Measurements from ENCODE around the gene SLC26A11.

Gene SLC26A11

DNA sequence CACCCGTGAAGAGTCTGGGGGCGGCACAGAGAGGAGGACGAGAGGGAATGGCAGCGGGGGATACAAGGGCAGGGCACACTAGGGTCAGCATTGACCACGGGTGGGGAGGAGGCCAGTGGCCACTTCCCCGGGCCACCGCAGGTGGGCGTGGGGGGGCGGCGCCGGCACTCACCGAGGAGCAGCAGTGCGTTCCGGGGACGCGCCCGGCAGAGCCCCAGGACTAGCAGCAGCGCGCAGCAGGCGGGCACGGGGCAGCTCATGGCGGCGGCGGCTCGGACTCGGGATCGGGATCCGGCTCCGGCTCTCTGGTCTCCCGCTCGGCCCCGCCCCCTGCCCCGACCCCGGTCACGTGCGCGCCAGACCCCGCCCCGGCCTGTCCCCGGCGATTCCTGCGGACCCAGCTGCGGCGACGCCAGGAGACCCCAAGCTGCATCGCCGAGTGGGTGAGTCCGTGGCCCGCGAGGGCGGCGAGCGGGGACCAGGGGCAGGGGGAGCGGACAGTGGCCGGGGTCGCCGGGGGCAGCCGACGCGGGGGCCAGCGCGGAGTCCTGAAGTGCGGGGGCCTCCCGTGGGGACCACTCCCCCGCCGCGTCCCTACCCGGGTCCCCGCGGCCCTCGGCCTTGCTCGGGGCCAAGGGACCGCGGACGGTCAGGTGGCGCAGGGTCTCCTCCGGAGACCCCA lies at the start of gene SLC26A11, which contains the start of gene SGSH:
TSS of gene SLC26A11 (plus strand) at position 374 of the 682 bp plus-strand sequence. CDS start 1,134 bp downstream, outside the sequence.
TSS of gene SGSH (minus strand) at position 280 of the 682 bp plus-strand sequence. CDS start at position 260, 20 bp downstream.
- TF ChIP-seq POLR2A (IDR thresholded peaks at IDR 0.05; ENCODE audit: low read length) (no peak), GATA1 (IDR thresholded peaks at IDR 0.05; ENCODE audit: low read depth, low read length) (no peak)
- no peak for DNase-seq

DNA sequence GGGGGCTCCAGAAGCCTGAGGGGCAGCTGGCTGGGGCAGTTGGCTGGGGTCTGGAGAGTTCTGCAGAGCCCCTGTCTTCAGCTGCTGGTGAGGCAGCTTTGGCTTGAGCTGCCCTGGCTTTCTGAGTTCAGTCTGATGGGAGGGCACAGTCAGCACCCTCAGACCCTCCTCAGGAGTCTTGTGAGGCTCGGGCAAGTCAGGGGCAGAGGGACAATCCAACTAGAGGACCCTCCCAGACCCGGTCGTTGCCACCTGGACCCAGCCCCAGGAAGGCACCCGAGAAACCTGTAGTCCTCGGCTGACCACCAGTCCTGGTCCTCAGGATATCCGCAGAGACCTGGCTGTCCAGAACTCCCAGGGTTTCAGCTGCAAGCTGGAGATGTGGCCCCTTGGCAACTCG lies 48.5 kb upstream of the SLC26A11 start:
- TF ChIP-seq POLR2A (IDR thresholded peaks at IDR 0.05; ENCODE audit: low read length) (no peak), GATA1 (IDR thresholded peaks at IDR 0.05; ENCODE audit: low read depth, low read length) (no peak)
- no peak for DNase-seq

DNA sequence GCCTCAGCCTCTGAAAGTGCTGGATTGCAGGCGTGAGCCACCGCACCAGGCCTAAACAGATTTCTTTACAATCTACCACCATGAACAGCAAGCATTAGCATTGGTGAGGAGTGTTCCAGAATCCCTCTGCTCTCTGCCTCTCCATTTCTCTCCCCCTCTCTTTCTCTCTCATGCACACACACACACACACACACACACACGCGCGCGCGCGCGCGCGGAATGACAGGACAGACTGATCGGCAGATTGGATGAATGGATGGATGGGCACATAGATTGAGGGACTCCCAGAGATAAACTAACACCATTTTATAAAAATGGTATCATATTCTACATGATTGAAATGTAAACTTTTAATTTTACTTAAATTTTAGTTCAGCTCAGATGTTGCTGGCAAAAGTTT lies 47.1 kb upstream of the SLC26A11 start:
- no peak for TF ChIP-seq POLR2A (IDR thresholded peaks at IDR 0.05; ENCODE audit: low read length)
- TF ChIP-seq GATA1 (IDR thresholded peaks at IDR 0.05; ENCODE audit: low read depth, low read length), result no peak
- DNase-seq, result no peak

DNA sequence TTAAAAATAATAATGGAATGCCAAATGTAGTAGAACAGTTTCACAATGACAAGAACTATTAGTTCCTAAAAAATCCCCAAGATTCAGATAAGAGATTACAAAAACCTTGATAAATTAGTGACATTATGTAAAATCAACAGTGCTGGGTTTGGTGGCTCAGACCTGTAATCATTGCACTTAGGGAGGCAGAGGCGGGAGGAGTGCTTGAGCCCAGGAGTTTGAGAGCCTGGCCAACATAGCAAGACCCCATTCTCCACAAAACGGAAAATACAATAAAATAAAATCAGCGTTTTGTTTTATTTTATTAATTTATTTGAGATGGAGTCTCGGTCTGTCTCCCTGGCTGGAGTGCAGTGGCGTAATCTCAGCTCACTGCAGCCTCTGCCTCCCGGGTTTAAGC lies 46.3 kb upstream of the SLC26A11 start:
- TF ChIP-seq GATA1 (IDR thresholded peaks at IDR 0.05; ENCODE audit: low read depth, low read length), result no peak
- no peak for TF ChIP-seq POLR2A (IDR thresholded peaks at IDR 0.05; ENCODE audit: low read length)
- no peak for DNase-seq

DNA sequence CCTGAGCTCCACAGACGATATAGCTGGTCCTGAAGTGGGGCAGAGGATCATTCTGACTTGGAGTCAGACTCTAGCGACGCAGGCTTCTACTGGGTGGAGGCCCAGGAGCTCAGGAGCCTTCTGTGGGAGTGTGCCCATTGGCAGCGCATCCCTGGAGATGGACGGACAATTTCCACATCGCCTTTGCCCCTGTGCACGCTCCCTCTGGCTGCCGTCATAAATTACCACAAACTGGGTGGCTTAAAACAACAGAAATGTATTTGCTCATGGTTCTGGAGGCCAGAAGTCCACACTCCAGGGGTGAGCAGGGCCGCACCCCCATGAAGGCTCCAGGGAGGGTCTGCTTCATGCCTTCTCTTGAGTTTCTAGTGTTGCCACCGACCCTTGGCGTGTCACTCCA lies 43.5 kb upstream of the SLC26A11 start:
- TF ChIP-seq POLR2A (IDR thresholded peaks at IDR 0.05; ENCODE audit: low read length), result no peak
- no peak for TF ChIP-seq GATA1 (IDR thresholded peaks at IDR 0.05; ENCODE audit: low read depth, low read length)

DNA sequence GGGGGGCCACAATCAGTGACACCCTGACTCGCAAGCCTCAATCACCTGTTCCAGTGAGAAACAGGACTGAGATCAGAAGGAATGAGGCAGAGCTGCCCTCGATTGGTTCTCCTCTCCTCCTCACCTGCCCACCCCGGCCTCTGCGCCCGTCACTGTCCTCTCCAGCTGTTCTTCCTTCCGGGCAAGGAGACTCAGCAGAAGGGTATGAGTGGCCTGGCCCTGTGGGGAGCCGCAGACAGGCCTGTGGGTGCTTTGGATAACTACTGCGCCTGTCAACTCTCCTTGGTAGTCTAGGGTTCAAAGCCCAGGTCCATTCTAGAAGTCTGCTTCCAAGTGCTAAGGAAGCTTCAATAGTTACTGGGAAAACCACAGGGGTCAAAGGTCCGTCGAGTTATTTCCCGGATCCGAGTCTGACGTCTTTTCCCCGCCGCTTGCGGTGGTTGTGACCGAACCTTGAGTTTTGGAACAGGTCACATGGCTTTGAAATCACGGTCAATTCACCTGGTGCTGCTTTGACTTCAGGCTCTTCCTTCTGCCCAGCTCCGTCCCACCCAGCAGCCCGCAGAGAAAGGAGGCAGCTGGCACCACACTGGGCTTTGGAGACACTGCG lies 42.1 kb upstream of the SLC26A11 start:
- TF ChIP-seq POLR2A (IDR thresholded peaks at IDR 0.05; ENCODE audit: low read length), result no peak
- TF ChIP-seq GATA1 (IDR thresholded peaks at IDR 0.05; ENCODE audit: low read depth, low read length), result no peak
- DNase-seq, result no peak

More for the DNA sequence above, 43.5 kb upstream of the SLC26A11 start:
- DNase-seq, result no peak

DNA sequence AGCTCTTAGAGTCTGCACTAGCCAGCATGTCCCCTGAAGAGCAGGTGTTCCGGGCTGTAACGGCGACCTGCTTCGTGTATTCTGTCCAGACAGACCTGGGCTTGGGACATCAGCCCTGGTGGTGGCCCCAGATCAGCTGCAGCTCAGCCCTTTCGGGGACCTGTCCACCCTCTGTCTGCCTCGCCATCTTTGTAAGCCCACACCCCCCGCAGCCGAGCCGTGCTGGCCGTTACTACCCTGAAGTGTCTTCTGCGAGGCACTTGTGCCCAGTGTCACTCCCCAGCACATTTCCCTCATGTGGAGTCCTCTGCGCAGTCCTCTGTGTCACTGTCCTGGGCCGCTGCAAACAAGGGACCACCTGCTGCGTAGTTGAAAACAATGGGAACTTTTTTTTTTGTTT lies 40.0 kb upstream of the SLC26A11 start:
- no peak for DNase-seq
- no peak for TF ChIP-seq POLR2A (IDR thresholded peaks at IDR 0.05; ENCODE audit: low read length)
- no peak for TF ChIP-seq GATA1 (IDR thresholded peaks at IDR 0.05; ENCODE audit: low read depth, low read length)

DNA sequence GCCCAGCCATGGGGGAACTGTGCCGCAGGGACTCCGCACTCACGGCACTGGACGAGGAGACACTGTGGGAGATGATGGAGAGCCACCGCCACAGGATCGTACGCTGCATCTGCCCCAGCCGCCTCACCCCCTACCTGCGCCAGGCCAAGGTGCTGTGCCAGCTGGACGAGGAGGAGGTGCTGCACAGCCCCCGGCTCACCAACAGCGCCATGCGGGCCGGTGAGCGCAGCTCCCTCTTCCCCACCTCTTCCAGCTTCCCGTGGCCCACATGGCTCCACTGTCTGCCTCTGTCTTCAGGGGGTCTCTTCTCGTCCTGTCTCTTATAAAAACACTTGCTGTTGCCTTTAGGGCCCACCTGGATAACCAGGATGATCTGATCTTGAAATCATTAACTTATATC lies 38.8 kb upstream of the SLC26A11 start:
- no peak for TF ChIP-seq GATA1 (IDR thresholded peaks at IDR 0.05; ENCODE audit: low read depth, low read length)
- no peak for TF ChIP-seq POLR2A (IDR thresholded peaks at IDR 0.05; ENCODE audit: low read length)
- no peak for DNase-seq

DNA sequence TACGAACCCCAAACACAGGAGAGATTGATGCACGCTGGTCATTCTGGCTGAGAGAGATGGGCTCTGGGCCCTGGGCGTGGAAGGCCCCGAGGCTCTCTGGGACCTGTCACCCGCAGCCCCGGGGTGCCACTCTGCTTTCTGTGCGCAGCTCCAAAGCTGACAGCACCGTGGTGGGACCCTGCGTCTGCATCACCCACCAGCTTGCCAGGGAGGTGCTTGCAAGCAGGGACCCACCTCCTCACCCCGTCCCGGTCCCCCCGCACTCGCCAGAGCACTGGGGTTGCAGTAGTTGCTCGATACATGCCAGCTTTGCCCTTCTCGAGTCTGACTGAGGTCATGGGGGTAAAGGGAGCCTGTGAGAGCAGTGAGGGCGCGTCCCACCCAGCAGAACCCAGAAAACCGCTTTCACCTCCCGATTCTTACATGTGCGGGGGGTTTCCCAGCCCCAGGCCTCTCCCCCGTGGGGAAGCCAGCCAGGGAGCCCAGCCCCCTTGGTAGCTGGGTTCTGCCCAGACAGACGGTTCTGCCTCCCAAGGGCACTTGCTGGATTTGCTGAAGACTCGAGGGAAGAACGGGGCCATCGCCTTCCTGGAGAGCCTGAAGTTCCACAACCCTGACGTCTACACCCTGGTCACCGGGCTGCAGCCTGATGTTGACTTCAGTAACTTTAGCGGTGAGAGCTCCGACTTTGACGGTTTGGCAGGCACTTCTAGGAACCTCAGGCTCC lies 37.9 kb upstream of the SLC26A11 start:
- TF ChIP-seq POLR2A (IDR thresholded peaks at IDR 0.05; ENCODE audit: low read length), result no peak
- TF ChIP-seq GATA1 (IDR thresholded peaks at IDR 0.05; ENCODE audit: low read depth, low read length), result no peak
- no peak for DNase-seq

DNA sequence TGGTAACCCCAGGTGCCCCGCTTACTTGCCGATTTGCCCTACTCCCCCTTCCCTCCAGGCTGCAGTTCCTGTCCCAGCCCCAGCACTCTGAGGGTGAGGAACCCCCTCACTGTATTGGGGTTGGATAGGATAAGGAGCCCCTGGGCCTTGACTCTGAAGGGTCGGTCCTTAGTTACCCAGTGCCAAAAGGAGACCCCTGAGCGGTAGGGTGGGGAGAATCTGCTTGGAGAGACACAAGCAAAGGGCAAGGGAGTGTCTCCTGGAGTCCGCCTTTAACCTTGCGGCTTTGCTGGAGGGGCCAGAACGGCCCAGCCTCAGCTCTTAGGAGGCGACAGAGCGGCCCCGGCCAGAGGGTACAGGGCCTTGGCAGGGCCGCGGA lies 37.4 kb upstream of the SLC26A11 start:
- no peak for DNase-seq
- no peak for TF ChIP-seq POLR2A (IDR thresholded peaks at IDR 0.05; ENCODE audit: low read length)
- no peak for TF ChIP-seq GATA1 (IDR thresholded peaks at IDR 0.05; ENCODE audit: low read depth, low read length)

DNA sequence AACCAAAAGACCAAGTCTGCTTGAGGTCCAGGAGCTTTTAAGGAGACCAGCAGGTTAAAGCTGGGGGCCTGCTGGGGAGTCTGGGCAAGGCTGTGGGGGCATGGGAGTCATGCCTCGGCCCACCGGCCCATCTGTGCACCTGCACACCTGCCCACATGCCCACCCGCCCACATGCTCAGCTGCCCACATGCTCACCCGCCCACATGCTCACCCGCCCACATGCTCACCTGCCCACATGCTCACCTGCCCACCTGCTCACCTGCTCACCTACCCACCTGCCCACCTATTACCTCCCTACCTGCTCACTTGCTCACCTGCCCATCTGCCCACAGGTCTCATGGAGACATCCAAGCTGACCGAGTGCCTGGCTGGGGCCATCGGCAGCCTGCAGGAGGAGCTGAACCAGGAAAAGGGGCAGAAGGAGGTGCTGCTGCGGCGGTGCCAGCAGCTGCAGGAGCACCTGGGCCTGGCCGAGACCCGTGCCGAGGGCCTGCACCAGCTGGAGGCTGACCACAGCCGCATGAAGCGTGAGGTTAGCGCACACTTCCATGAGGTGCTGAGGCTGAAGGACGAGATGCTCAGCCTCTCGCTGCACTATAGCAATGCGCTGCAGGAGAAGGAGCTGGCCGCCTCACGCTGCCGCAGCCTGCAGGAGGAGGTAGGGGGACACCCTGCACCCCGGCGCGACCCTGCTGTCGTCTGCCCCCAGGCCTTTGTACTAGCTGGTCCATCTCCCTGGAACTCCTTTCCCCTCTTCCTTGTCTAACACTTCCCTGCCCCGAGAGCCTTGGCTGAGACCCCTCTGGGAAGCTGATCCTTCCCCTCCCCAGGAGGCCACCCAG lies 36.4 kb upstream of the SLC26A11 start:
- TF ChIP-seq POLR2A (IDR thresholded peaks at IDR 0.05; ENCODE audit: low read length) (no peak), GATA1 (IDR thresholded peaks at IDR 0.05; ENCODE audit: low read depth, low read length) (no peak)
- DNase-seq, result no peak

DNA sequence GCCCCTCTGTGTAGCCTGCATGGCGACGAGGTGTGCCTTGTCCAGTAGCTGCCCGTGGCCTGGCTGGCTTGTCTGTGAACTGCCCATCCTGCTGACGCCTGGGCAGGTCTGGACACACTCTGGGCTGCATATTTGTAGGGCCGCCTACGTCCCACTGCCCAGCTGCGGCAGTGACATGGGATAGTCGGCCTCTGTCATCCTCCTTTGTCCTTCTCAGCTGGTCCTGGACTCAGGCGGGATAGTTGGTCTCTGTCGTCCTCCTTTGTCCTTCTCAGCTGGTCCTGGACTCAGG lies 35.9 kb upstream of the SLC26A11 start:
- no peak for TF ChIP-seq POLR2A (IDR thresholded peaks at IDR 0.05; ENCODE audit: low read length)
- no peak for TF ChIP-seq GATA1 (IDR thresholded peaks at IDR 0.05; ENCODE audit: low read depth, low read length)
- no peak for DNase-seq

DNA sequence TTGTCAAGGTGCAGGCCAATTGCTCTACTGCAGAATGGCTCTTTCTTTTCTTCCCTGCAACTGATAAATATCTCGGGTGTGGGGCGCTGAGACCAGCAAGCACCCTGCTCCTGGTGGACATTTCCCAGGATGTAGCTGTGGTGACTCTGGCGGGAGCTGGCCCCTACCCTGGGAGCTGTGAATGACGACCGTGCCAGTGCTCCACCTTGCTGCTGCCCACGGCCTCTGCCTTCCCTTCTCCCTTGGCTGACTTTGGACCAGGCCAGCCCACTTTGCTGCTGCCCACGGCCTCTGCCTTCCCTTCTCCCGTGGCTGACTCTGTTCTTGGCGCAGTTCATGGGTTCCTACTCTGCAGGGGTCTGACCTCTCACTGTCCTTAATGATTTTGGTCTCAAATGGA lies 34.3 kb upstream of the SLC26A11 start:
- DNase-seq, result no peak
- no peak for TF ChIP-seq POLR2A (IDR thresholded peaks at IDR 0.05; ENCODE audit: low read length)
- TF ChIP-seq GATA1 (IDR thresholded peaks at IDR 0.05; ENCODE audit: low read depth, low read length), result no peak

DNA sequence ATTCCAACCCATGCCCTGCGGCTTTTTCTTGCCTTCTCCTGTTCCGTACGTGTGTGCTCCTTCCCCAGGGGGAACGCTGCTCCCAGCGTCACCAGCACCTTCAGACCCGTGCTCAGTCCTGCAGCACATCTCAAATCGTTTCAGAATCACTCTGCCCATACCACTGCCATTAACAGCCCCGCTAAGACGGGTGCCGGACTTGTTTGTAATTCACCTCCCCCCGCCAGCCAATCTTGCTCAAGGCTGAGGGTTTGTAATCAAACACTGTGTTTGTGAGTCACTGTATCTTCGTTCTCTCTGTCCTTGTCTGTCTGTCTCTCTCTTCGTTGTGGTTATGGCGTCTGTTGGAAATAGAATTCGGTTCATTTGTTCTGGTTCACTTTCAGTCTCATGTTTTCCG lies 33.1 kb upstream of the SLC26A11 start:
- TF ChIP-seq GATA1 (IDR thresholded peaks at IDR 0.05; ENCODE audit: low read depth, low read length) (no peak), POLR2A (IDR thresholded peaks at IDR 0.05; ENCODE audit: low read length) (no peak)
- no peak for DNase-seq

Data from erythroblast (primary cell).